Heart left ventricle (tissue), 13 donors: Measurements from ENCODE around the gene PARG.

Source experiments
- POLR2A ChIP-seq, 2 donors: fragments of 450-650 bp; IDR thresholded peaks; one replicate each; pipeline ENCODE4 v1.6.1; 2017; ENCODE audit warnings: antibody characterized with exemption in 2 of 2, mild to moderate bottlenecking in 2 of 2, moderate library complexity in 2 of 2
- TF ChIP-seq, protein P1 (sequence below), 12 donors: fragments of 200-600 bp; sonication (generic) in 4 of 12; IDR thresholded peaks; one replicate each; pipeline versions ENCODE4 v1.5.0 to v1.8.0; 2018 to 2022; ENCODE audit warnings: antibody characterized with exemption in 12 of 12, mild to moderate bottlenecking in 5 of 12
- donor health status: ischemic (EF 13 %, LVEDD 7.1; RV severe dilation, severe dysfunction).
- donor health status: DM: no; HTN: yes; CAD: no.
- donor health status: DM: no; HTN: no; CAD: no.
- donor health status: ischemic (EF 25% LVEDD 6.9; RV normal size, moderate dysfunction).
- donor health status: ischemic (EF 25% LVEDD 5.7; RV mildly dilated, moderate dysfunction).
- donor health status: ischemic (EF 35%, LVEDD 5.7; RV mildly dilated, moderate dysfunction).
- donor health status: nonischemic (EF 11% LVEDD 7.7; RV severe dilation, severe dysfunction).
- donor health status: DM: yes; HTN: yes; CAD: no.
- donor health status: PGD.
- donor health status: ischemic (EF 29% LVEDD 5.4; RV normal size, mild dysfunction).
- donor health status: nonischemic (EF 23%, LVEDD 6.1; RV moderate dilation, normal function).

DNA sequence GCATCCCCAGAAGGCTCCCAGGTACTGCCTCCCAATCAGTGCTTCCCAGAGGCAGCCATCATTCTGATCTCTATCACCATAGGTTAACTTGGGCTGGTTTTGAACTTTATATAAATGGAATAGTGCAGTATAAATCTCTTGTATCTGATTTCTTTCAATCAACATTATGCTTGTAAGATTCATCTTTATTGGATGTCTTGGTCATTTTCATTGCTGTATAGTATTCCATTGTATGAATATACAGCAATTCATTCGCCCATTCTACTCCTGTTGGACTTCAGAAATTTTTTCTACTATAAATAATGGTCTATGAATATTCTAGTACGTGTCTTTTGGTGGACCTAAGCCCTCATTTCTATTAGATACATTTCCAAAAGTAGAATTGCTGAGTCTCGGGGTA, 163.6 kb downstream of the PARG start:
- TF ChIP-seq, protein P1, sequence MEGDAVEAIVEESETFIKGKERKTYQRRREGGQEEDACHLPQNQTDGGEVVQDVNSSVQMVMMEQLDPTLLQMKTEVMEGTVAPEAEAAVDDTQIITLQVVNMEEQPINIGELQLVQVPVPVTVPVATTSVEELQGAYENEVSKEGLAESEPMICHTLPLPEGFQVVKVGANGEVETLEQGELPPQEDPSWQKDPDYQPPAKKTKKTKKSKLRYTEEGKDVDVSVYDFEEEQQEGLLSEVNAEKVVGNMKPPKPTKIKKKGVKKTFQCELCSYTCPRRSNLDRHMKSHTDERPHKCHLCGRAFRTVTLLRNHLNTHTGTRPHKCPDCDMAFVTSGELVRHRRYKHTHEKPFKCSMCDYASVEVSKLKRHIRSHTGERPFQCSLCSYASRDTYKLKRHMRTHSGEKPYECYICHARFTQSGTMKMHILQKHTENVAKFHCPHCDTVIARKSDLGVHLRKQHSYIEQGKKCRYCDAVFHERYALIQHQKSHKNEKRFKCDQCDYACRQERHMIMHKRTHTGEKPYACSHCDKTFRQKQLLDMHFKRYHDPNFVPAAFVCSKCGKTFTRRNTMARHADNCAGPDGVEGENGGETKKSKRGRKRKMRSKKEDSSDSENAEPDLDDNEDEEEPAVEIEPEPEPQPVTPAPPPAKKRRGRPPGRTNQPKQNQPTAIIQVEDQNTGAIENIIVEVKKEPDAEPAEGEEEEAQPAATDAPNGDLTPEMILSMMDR (IDR thresholded peaks at IDR 0.05): no peak
- no peak for TF ChIP-seq POLR2A (IDR thresholded peaks at IDR 0.05)
